Keratinocyte (primary cell): ENCODE data around the gene ZFPM1. TPM values are rescaled to one million over a fixed set of nuclear protein-coding genes. Genes with fewer than 3 reads are reported as not detected.

Experiments
- DNase-seq: peaks from one replicate; pipeline ENCODE4 v3.0.0-alpha.2; 2011; ENCODE audit warnings: low read depth, missing footprints, low spot score
- FAIRE-seq: peaks from 2 replicates; lab custom pipeline; 2011; peaks lifted over from hg19 to GRCh38; lab: Jason Lieb, UNC
- H2AFZ ChIP-seq: 2 replicates; pipeline ENCODE4 v1.6.0; 2012; ENCODE audit warnings: low read length, control low read depth, inconsistent platforms; ENCODE audit not compliant: control insufficient read depth
- H3K27ac ChIP-seq: 2 replicates; pipeline ENCODE4 v1.5.1; 2011; ENCODE audit warnings: low read length; ENCODE audit not compliant: control insufficient read depth, insufficient read depth
- H3K27me3 ChIP-seq: 3 replicates; pipeline ENCODE4 v1.6.0; 2011; ENCODE audit warnings: low read length; ENCODE audit not compliant: control insufficient read depth, insufficient read depth; ENCODE audit errors: extremely low read depth
- H3K36me3 ChIP-seq, 2 experiments: 2 replicates in 1 of 2; 3 replicates in 1 of 2; pipeline ENCODE4 v1.5.1; 2011; ENCODE audit warnings: low read length in 2 of 2, mild to moderate bottlenecking in 1 of 2; ENCODE audit not compliant: control insufficient read depth in 2 of 2, insufficient read depth in 2 of 2; ENCODE audit errors: extremely low read depth in 1 of 2
- H3K4me1 ChIP-seq: 3 replicates; pipeline ENCODE4 v1.5.1; 2011; ENCODE audit warnings: low read length; ENCODE audit not compliant: control insufficient read depth, insufficient read depth; ENCODE audit errors: extremely low read depth
- H3K4me2 ChIP-seq: 3 replicates; pipeline ENCODE4 v1.6.0; 2011; ENCODE audit warnings: low read depth, low read length; ENCODE audit not compliant: control insufficient read depth, insufficient read depth; ENCODE audit errors: extremely low read depth
- H3K4me3 ChIP-seq, 3 experiments: fragments of 200-600 bp in 1 of 3; sonication (generic) in 1 of 3; 2 replicates in 2 of 3; 3 replicates in 1 of 3; pipeline ENCODE4 v1.5.1; 2011 to 2016; ENCODE audit warnings: low read length in 3 of 3, mild to moderate bottlenecking in 3 of 3, control low read depth in 2 of 3, inconsistent platforms in 1 of 3, low read depth in 1 of 3, mixed read lengths in 1 of 3, mixed run types in 1 of 3, moderate library complexity in 1 of 3; ENCODE audit not compliant: control insufficient read depth in 2 of 3, insufficient read depth in 2 of 3; ENCODE audit errors: extremely low read depth in 1 of 3
- H3K79me2 ChIP-seq: 2 replicates; pipeline ENCODE4 v1.6.0; 2012; ENCODE audit warnings: low read length; ENCODE audit not compliant: control insufficient read depth, insufficient read depth
- H3K9ac ChIP-seq: 3 replicates; pipeline ENCODE4 v1.6.0; 2011; ENCODE audit warnings: low read length; ENCODE audit not compliant: control insufficient read depth, insufficient read depth; ENCODE audit errors: extremely low read depth
- H3K9me1 ChIP-seq: 3 replicates; pipeline ENCODE4 v1.6.0; 2011; ENCODE audit warnings: low read length; ENCODE audit not compliant: control insufficient read depth, insufficient read depth; ENCODE audit errors: extremely low read depth
- H3K9me3 ChIP-seq: 2 replicates; pipeline ENCODE4 v1.5.1; 2012; ENCODE audit warnings: low read depth, low read length; ENCODE audit not compliant: control insufficient read depth
- H4K20me1 ChIP-seq: 3 replicates; pipeline ENCODE4 v1.6.0; 2011; ENCODE audit warnings: low read length; ENCODE audit not compliant: control insufficient read depth, insufficient read depth; ENCODE audit errors: extremely low read depth
- EZH2 ChIP-seq: IDR thresholded peaks from one replicate; pipeline ENCODE4 v1.6.1; 2012; ENCODE audit warnings: inconsistent platforms, mild to moderate bottlenecking, low read length, moderate library complexity
- dilution Hi-C: fragments of 300-500 bp; cut with MboI; formaldehyde crosslinking; loops from one replicate; pipeline ENCODE4 v1.7.0; 2020; ENCODE audit warnings: low sequenced_read_pairs; ENCODE audit not compliant: extremely low pct_ligation_motif_present
- polyA plus RNA-seq, 5 experiments: library from polyadenylated mRNA; depleted of rRNA in 3 of 5; stranded (reverse) in 3 of 5; stranded (forward) in 1 of 5; unstranded in 1 of 5; fragments of >200 nt; gene quantifications; 1 replicate in 1 of 5; 2 replicates in 3 of 5; 3 replicates in 1 of 5; pipeline versions ENCODE4 v1.2.1 to v1.2.3, GENCODE V29; 2011 to 2012; ENCODE audit warnings: missing spikeins in 2 of 5, low read depth in 1 of 5, low replicate concordance in 1 of 5
- TF ChIP-seq, protein P1 (sequence below), 3 experiments: IDR thresholded peaks in 1 of 3; conservative IDR thresholded peaks in 1 of 3; optimal IDR thresholded peaks in 1 of 3; 2 replicates in 2 of 3; 3 replicates in 1 of 3; pipeline versions ENCODE3 to v1.5.1; 2011; ENCODE audit warnings: low read length in 3 of 3, mild to moderate bottlenecking in 3 of 3, moderate library complexity in 2 of 3, control low read depth in 1 of 3, inconsistent platforms in 1 of 3; ENCODE audit not compliant: insufficient read depth in 2 of 3; ENCODE audit errors: extremely low read depth in 1 of 3

Gene ZFPM1
- polyA plus RNA-seq, 1 donor (not counting 4 experiments of a cell fraction or from before 2014, with no cell fraction given), result 0.42 TPM

DNA sequence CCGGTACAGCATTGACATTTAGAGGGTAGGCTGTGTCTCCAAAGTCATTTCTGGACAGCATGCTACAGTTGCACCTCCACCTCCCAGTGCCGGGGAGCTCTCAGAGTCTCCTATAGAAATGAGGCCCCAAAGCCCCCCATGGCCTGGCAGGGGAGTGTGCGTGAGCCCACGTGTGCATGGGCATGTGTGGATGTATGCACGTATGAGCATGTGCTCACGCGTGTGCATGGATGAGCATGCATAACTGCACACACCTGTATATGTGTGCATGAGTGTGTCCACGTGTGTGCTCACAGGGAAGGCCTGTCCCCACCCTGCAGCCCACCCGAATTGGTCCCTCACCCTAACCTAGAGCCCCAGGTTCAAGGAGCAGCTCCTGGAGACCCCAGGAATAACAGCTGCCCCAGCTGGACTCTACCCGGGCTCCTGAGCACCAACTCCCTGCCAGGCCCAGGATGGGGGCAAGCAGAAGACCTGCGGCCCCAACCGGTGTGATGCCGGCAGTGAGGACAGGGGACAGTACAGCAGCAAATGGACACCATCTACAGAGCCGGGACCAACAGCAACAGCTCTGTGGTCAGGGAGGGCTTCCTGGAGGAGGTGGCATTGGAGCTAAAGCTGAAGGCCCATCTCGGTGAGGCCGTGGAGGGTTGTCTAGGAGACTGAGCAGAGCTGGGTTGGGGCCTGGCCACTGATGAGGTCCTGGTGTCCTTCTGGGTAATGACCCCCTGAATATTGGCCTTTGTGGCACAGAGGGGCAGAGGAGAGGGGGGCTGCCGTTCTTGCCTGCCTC lies 35.2 kb upstream of the ZFPM1 start:
- Histone ChIP-seq H3K4me2 (no peak overlapping the region), H3K27me3 (peaks cover 16% of the 10 kb centered on the region), H3K4me3 (no peak overlapping the region), H3K9ac (no peak overlapping the region), H3K9me3 (no peaks in the 10 kb centered on the region), H3K9me1 (no peaks in the 10 kb centered on the region), H3K79me2 (no peaks in the 10 kb centered on the region), H3K4me1 (no peaks in the 10 kb centered on the region), H4K20me1 (no peaks in the 10 kb centered on the region), H3K27ac (no peak overlapping the region), H3K36me3 (no peaks in the 10 kb centered on the region), H2AFZ (no peak overlapping the region)
- TF ChIP-seq EZH2, result no peak
- TF ChIP-seq, protein P1, sequence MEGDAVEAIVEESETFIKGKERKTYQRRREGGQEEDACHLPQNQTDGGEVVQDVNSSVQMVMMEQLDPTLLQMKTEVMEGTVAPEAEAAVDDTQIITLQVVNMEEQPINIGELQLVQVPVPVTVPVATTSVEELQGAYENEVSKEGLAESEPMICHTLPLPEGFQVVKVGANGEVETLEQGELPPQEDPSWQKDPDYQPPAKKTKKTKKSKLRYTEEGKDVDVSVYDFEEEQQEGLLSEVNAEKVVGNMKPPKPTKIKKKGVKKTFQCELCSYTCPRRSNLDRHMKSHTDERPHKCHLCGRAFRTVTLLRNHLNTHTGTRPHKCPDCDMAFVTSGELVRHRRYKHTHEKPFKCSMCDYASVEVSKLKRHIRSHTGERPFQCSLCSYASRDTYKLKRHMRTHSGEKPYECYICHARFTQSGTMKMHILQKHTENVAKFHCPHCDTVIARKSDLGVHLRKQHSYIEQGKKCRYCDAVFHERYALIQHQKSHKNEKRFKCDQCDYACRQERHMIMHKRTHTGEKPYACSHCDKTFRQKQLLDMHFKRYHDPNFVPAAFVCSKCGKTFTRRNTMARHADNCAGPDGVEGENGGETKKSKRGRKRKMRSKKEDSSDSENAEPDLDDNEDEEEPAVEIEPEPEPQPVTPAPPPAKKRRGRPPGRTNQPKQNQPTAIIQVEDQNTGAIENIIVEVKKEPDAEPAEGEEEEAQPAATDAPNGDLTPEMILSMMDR (optimal IDR thresholded peaks at IDR 0.05 in 1 of 3, IDR thresholded peaks at IDR 0.05 in 1 of 3, conservative IDR thresholded peaks at IDR 0.05 in 1 of 3; ENCODE audit: extremely low read depth in 1 of 3, insufficient read depth in 2 of 3, low read length in 3 of 3), result no peak
- FAIRE-seq, result no peak
- no peak for DNase-seq
- dilution Hi-C loops, result no loop called here

- Histone ChIP-seq H3K79me2 (no peaks in the 10 kb centered on the region), H3K27me3 (peaks cover 18% of the 10 kb centered on the region), H3K4me1 (no peaks in the 10 kb centered on the region), H3K9ac (no peak overlapping the region), H3K4me2 (no peak overlapping the region), H3K9me1 (no peaks in the 10 kb centered on the region), H3K27ac (no peak overlapping the region), H3K36me3 (no peaks in the 10 kb centered on the region), H4K20me1 (no peaks in the 10 kb centered on the region), H3K9me3 (no peaks in the 10 kb centered on the region), H3K4me3 (no peak overlapping the region), H2AFZ (no peak overlapping the region)
- DNase-seq, result no peak
- TF ChIP-seq, protein P1 (optimal IDR thresholded peaks at IDR 0.05 in 1 of 3, IDR thresholded peaks at IDR 0.05 in 1 of 3, conservative IDR thresholded peaks at IDR 0.05 in 1 of 3; ENCODE audit: extremely low read depth in 1 of 3, insufficient read depth in 2 of 3, low read length in 3 of 3), result no peak
- TF ChIP-seq EZH2, result no peak
- FAIRE-seq, result no peak
- dilution Hi-C loops, result no loop called here
Measured at GRCh38 chr16:88418869-88419268, 34.2 kb upstream of the ZFPM1 start.
